NCI-H1436 (cell line): ENCODE data around the gene FAM120C.

Experiments used
- DNase-seq: peaks from one replicate; lab custom pipeline; 2025; lab: John Stamatoyannopoulos, UW

The FAM120C gene

GRCh38 chrX:54043056-54043455 is 140.0 kb downstream of the FAM120C start:
- no peak for DNase-seq

- DNase-seq = peak; percentile 57
These were observed 140.4 kb downstream of the FAM120C start for GRCh38 chrX:54042609-54043021.

- peak; percentile 62 for DNase-seq
These were observed 152.7 kb downstream of the FAM120C start for GRCh38 chrX:54030329-54030728.

GRCh38 chrX:54029529-54030143 is 153.4 kb downstream of the FAM120C start:
- DNase-seq = peak; percentile 37

GRCh38 chrX:54024350-54024749 is 158.7 kb downstream of the FAM120C start:
- no peak for DNase-seq
